ENCODE measurements around the gene TBXA2R.

- TF ChIP-seq CREB1 (CRISPR knock-in tag; IDR thresholded peaks at IDR 0.05; ENCODE audit: low read depth) (no peak), REST (IDR thresholded peaks at IDR 0.05; ENCODE audit: unreplicated experiment) (no peak), CTCF (conservative IDR thresholded peaks at IDR 0.05; ENCODE audit: low read depth in 2 of 2) (no peak), ZNF331 (CRISPR knock-in tag; IDR thresholded peaks at IDR 0.05; ENCODE audit: low read depth) (no peak), POLR2AphosphoS5 (IDR thresholded peaks at IDR 0.05; ENCODE audit: low read depth) (no peak), EZH2phosphoT487 (IDR thresholded peaks at IDR 0.05; ENCODE audit: unreplicated experiment) (no peak), JUNB (IDR thresholded peaks at IDR 0.05; ENCODE audit: unreplicated experiment) (no peak), EZH2 (IDR thresholded peaks at IDR 0.05; ENCODE audit: low read depth, unreplicated experiment) (no peak), ETS1 (IDR thresholded peaks at IDR 0.05) (no peak), STAT1 (IDR thresholded peaks at IDR 0.05; ENCODE audit: unreplicated experiment) (no peak), ZNF114 (CRISPR knock-in tag; IDR thresholded peaks at IDR 0.05) (no peak)
Observed at GRCh38 chr19:3610745-3611717, 4.4 kb upstream of the TBXA2R start.

Data from GM23338 (cell line).